HepG2 (cell line): ENCODE results near the gene KNG1.

Experiments used
- GABPA ChIP-seq, 2 experiments: IDR thresholded peaks; 2 replicates each; pipeline ENCODE4 v1.6.1; 2011 to 2016; ENCODE audit warnings: low read depth in 2 of 2, low read length in 1 of 2, missing biosample characterization in 1 of 2, missing genetic modification characterization in 1 of 2
- MXI1 ChIP-seq: IDR thresholded peaks from 3 replicates; pipeline ENCODE4 v1.6.1; 2012; ENCODE audit warnings: low read depth, low read length, inconsistent platforms, borderline replicate concordance
- MYC ChIP-seq: sonication (generic); formaldehyde crosslinking; IDR thresholded peaks from 2 replicates; pipeline ENCODE4 v1.9.0; 2021; ENCODE audit warnings: missing genetic modification reagents, borderline replicate concordance
- POLR2AphosphoS2 ChIP-seq: IDR thresholded peaks from 2 replicates; pipeline ENCODE4 v1.6.1; 2011; ENCODE audit warnings: low read depth, low read length, improper control_type of control experiment
- RAD21 ChIP-seq: fragments of 450-650 bp; formaldehyde crosslinking; IDR thresholded peaks from 2 replicates; pipeline ENCODE4 v1.5.0; 2020; ENCODE audit warnings: mild to moderate bottlenecking
- SNRNP70 ChIP-seq: fragments of 200-400 bp; formaldehyde crosslinking; IDR thresholded peaks from 2 replicates; pipeline ENCODE4 v1.6.1; 2017; ENCODE audit warnings: mild to moderate bottlenecking, low read depth, low read length, moderate library complexity
- TCF12 ChIP-seq, 2 experiments: fragments of 450-650 bp in 1 of 2; sonication (generic) in 1 of 2; formaldehyde crosslinking in 1 of 2; IDR thresholded peaks; 2 replicates each; pipeline versions ENCODE4 v1.6.1 to v1.8.0; 2017 to 2022; ENCODE audit warnings: antibody characterized with exemption in 1 of 2, mild to moderate bottlenecking in 1 of 2, missing genetic modification reagents in 1 of 2, moderate library complexity in 1 of 2
- ZFP37 ChIP-seq: sonication (generic); formaldehyde crosslinking; IDR thresholded peaks from 2 replicates; pipeline ENCODE4 v1.4.0; 2020; ENCODE audit warnings: missing genetic modification reagents, borderline replicate concordance
- ZNF607 ChIP-seq: sonication (generic); formaldehyde crosslinking; IDR thresholded peaks from 2 replicates; pipeline ENCODE4 v1.5.1; 2020; ENCODE audit warnings: missing genetic modification reagents, mild to moderate bottlenecking, borderline replicate concordance
- TF ChIP-seq, protein P1 (sequence below): sonication (generic); formaldehyde crosslinking; IDR thresholded peaks from 2 replicates; pipeline ENCODE4 v1.5.0; 2020; ENCODE audit warnings: mild to moderate bottlenecking, missing genetic modification reagents, moderate library complexity

DNA sequence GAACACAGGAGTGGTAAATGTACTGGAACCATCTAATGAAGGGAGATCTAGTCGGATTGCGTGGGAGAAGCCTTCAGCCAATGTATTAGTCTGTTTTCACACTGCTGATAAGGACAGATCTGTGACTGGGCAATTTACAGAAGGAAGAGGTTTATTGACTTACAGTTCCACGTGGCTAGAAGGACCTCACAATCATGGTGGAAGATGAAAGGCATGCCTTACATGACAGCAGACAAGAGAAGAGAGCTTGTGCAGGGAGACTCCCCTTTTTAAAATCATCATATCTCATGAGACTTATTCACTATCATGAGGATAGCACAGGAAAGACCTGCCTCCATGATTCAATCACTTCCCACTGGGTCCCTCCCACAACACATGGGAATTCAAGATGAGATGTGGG, 34.3 kb upstream of the KNG1 start:
- TF ChIP-seq GABPA (IDR thresholded peaks at IDR 0.05; ENCODE audit: low read depth, low read length) = no peak
- TF ChIP-seq GABPA (CRISPR knock-in tag; IDR thresholded peaks at IDR 0.05; ENCODE audit: low read depth) = no peak
- TF ChIP-seq POLR2AphosphoS2 = no peak
- no peak for TF ChIP-seq SNRNP70
- no peak for TF ChIP-seq TCF12 (IDR thresholded peaks at IDR 0.05)
- TF ChIP-seq TCF12 (CRISPR knock-in tag; IDR thresholded peaks at IDR 0.05) = no peak
- TF ChIP-seq MYC (CRISPR knock-in tag) = no peak
- TF ChIP-seq RAD21 (CRISPR knock-in tag) = no peak
- no peak for TF ChIP-seq ZFP37 (CRISPR knock-in tag)
- TF ChIP-seq, protein P1, sequence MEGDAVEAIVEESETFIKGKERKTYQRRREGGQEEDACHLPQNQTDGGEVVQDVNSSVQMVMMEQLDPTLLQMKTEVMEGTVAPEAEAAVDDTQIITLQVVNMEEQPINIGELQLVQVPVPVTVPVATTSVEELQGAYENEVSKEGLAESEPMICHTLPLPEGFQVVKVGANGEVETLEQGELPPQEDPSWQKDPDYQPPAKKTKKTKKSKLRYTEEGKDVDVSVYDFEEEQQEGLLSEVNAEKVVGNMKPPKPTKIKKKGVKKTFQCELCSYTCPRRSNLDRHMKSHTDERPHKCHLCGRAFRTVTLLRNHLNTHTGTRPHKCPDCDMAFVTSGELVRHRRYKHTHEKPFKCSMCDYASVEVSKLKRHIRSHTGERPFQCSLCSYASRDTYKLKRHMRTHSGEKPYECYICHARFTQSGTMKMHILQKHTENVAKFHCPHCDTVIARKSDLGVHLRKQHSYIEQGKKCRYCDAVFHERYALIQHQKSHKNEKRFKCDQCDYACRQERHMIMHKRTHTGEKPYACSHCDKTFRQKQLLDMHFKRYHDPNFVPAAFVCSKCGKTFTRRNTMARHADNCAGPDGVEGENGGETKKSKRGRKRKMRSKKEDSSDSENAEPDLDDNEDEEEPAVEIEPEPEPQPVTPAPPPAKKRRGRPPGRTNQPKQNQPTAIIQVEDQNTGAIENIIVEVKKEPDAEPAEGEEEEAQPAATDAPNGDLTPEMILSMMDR (CRISPR knock-in tag) = no peak
- no peak for TF ChIP-seq ZNF607
- TF ChIP-seq MXI1 = no peak
